Activated CD4-positive, alpha-beta T cell treated with anti-CD3 and anti-CD28 coated beads, Interleukin-2, Interleukin-4, amounts not matched to agents 100 ng/mL and 50 ng/mL, durations not matched to agents 16 hours and 8 hours (primary cell): ENCODE measurements around the gene ZNF614.
"Not testable (repeated sequence)": the region's sequence is repeated elsewhere in the genome, so short reads cannot be mapped to it uniquely, and the experiment has no call there.

Experiments used
- DNase-seq: peaks from one replicate; pipeline ENCODE4 v3.0.0-alpha.2; 2020; ENCODE audit warnings: low spot score

Gene ZNF614

GRCh38 chr19:51986309-51987291 is 41.6 kb downstream of the ZNF614 start, which contains the start of gene ZNF350:
Gene ZNF350 (minus strand): TSS chr19:51986840. CDS start chr19:51974360, 12,480 bp downstream.
- DNase-seq = peak; percentile 90

DNA sequence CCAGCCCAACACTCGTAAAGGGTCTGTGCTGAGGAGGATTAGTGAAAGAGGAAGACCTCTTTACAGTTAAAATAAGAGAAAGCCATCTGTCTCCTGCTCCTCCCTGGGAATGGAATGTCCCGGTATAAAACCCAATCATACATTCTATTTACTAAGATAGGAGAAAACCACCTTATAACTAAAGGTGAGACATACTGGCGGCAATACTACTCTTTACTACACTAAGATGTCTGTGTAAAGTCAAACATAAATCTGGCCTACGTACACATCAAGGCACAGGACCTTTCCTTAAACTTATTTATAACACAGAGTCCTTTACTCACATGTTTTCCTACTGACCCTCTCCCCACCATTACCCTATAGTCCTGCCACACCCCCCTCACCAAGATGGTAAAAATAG is 44.8 kb downstream of the ZNF614 start:
- no peak for DNase-seq

DNA sequence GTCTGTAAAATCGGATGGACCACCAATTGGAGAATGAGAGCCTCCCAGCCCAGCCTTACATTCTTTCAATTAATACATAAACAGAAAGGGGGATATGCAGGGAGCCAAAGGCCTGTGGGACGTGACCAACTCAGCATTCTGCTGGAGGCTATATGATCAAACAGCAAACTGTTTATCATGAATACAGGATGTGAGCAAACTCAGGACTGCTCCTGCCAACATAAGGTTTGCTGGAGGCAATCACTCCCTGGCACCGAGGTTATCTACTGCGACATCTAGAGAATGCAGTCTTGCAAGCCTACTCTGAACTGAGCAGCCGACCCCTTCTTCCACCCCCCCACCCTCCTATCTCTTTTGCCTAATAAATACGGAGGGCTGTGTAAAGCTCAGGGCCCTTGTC is 47.3 kb downstream of the ZNF614 start:
- not testable (repeated sequence) for DNase-seq

- DNase-seq = no peak
These were observed 48.0 kb downstream of the ZNF614 start for GRCh38 chr19:51980116-51980736.

DNA sequence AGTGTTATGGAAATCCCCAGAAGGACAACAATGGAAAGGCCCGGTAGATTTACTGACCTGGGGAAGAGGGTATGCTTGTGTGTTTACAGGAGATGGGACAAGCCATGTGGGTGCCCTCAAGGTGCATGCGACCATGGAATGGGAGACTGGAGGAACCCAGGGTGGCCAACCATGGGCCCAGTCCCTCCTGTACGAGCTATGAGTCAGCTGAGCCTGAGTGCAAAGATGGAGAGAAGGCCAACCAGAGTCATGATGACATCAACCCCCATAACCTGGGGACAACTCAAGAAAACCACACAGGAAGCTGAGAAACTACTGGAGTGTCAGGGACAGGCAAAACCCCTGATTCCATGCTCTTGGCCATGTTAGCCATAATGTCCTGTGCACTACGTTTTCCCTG is 49.3 kb downstream of the ZNF614 start:
- no peak for DNase-seq

DNA sequence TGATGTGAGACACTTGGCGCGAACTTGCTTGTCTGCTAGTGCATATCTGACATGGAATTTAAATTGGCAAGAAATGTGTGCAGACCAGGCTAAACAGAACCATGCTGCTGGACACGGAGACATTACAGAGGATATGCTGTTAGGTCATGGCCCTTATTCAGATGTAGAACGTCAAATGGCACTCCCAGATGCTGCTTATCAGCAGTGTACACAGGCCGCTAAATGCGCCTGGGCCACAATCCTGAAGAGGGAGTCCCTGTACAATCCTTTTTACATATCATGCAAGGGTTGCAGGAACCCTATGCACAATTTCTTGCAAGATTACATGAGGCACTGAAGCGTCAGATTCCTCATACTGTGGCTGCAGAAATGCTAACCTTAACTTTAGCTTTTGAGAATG is 50.8 kb downstream of the ZNF614 start:
- no peak for DNase-seq

- no peak for DNase-seq
These were observed 51.3 kb downstream of the ZNF614 start for GRCh38 chr19:51976852-51977251.

GRCh38 chr19:51975787-51976186 is 52.4 kb downstream of the ZNF614 start:
- DNase-seq = not testable (repeated sequence)

DNA sequence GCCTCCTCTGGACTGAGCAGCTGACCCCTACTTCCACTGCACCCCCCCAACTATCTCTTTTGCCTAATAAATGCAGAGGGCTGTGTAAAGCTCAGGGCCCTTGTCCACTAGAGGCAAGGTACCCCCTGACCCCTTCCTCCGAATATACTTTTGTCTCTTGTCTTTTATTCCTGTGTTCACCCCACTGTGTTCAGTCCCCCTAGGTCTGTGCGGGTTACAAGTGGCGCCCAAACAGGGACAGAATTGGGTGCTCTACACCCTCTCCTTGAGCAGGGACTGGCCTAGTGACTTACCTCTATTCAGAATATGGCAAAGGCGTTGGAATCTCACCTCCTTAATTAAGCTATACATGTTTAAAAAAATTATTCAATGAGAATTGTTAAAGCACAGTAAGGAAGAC is 56.6 kb downstream of the ZNF614 start:
- DNase-seq = no peak

GRCh38 chr19:51970718-51971117 is 57.5 kb downstream of the ZNF614 start:
- no peak for DNase-seq

DNA sequence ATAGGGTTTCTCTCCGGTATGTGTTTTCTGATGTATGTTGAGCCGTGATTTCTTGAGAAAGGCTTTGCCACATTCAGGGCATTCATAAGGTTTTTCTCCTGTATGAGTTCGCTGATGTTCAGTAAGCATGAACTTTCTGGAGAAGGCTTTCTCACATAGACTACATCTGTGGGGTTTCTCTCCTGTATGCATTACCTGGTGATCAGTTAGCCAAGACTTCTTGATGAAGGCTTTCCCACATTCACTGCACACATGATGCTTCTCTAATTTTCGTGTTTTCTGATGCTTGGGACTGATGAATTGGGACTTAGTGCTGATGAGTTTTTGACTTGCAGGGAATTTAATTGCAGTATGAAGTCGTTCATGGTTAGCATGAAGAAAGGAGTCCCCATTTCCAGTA is 62.6 kb downstream of the ZNF614 start:
- no peak for DNase-seq
